GM12891 (cell line): Measurements from ENCODE around the gene KCNJ4.
A peak's percentile ranks its signal among the peaks of the same experiment; 100 is the strongest.

Experiments
- PAX5 ChIP-seq: IDR thresholded peaks from 2 replicates; pipeline ENCODE4 v1.6.1; 2011; ENCODE audit warnings: low read length, moderate library complexity, mild to moderate bottlenecking; ENCODE audit not compliant: insufficient read depth, severe bottlenecking
- POLR2A ChIP-seq: IDR thresholded peaks from 2 replicates; pipeline ENCODE4 v1.6.1; 2011; ENCODE audit warnings: low read depth, low read length, control low read depth
- POLR2AphosphoS5 ChIP-seq: IDR thresholded peaks from 2 replicates; pipeline ENCODE4 v1.6.1; 2011; ENCODE audit warnings: low read depth, low read length, control low read depth
- POU2F2 ChIP-seq: IDR thresholded peaks from 2 replicates; pipeline ENCODE4 v1.6.1; 2011; ENCODE audit warnings: low read depth, mild to moderate bottlenecking, control low read depth, low read length, moderate library complexity
- SPI1 ChIP-seq: IDR thresholded peaks from 2 replicates; pipeline ENCODE4 v1.6.1; 2011; ENCODE audit warnings: low read depth, low read length, control low read depth
- TAF1 ChIP-seq: IDR thresholded peaks from 2 replicates; pipeline ENCODE4 v1.6.1; 2011; ENCODE audit warnings: low read depth, low read length, control low read depth

GRCh38 chr22:38479096-38479837, 24.3 kb upstream of the KCNJ4 start:
- 0 out of 2 replicates have a peak, but pooled peaks have one; percentile 33 for TF ChIP-seq POLR2A
- no peak for TF ChIP-seq TAF1
- no peak; the same call in 1 of the 2 replicates for TF ChIP-seq POLR2AphosphoS5
- TF ChIP-seq SPI1: no peak
- TF ChIP-seq POU2F2: no peak
- no peak for TF ChIP-seq PAX5
